GM18511 (cell line): ENCODE results near the gene TMEFF2.

ENCODE experiments used
- ATAC-seq: cut with Tn5 transposase; IDR thresholded peaks from one replicate; pipeline ENCODE4 v1.9.1; 2021; ENCODE audit warnings: mild to moderate bottlenecking, moderate library complexity; ENCODE audit not compliant: unreplicated experiment

Gene TMEFF2

GRCh38 chr2:192069417-192069816 lies 125.3 kb downstream of the TMEFF2 start:
- no peak for ATAC-seq

- ATAC-seq = no peak
Observed at GRCh38 chr2:192068966-192069365, 125.8 kb downstream of the TMEFF2 start.

DNA sequence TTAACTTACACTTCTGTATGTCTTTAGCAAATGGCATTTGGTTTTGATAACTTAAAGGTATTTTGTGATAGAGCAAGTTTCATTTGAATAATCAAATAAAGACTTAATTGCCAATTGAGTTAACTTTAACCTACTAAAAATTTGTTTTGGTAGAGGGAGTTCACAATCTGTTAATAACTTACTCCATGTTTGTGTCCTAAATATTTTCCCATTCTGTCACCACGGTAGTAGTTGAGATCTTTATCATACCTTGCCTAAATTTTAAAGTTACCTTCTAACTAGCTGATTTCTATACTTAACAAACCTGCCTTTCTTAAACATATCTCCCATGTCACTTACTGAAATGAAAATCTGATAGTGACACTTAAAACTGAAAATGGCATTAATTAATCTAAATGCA lies 127.1 kb downstream of the TMEFF2 start:
- ATAC-seq = no peak

GRCh38 chr2:192064459-192064858 lies 130.3 kb downstream of the TMEFF2 start:
- ATAC-seq = no peak

GRCh38 chr2:192060161-192060560 lies 134.6 kb downstream of the TMEFF2 start:
- no peak for ATAC-seq

- ATAC-seq = no peak
Observed at GRCh38 chr2:192059266-192059665, 135.5 kb downstream of the TMEFF2 start.

- ATAC-seq = no peak
Observed at GRCh38 chr2:192053921-192054320, 140.8 kb downstream of the TMEFF2 start.

- no peak for ATAC-seq
Observed at GRCh38 chr2:192051533-192051932, 143.2 kb downstream of the TMEFF2 start.

- no peak for ATAC-seq
Observed at GRCh38 chr2:192049362-192049761, 145.4 kb downstream of the TMEFF2 start.

DNA sequence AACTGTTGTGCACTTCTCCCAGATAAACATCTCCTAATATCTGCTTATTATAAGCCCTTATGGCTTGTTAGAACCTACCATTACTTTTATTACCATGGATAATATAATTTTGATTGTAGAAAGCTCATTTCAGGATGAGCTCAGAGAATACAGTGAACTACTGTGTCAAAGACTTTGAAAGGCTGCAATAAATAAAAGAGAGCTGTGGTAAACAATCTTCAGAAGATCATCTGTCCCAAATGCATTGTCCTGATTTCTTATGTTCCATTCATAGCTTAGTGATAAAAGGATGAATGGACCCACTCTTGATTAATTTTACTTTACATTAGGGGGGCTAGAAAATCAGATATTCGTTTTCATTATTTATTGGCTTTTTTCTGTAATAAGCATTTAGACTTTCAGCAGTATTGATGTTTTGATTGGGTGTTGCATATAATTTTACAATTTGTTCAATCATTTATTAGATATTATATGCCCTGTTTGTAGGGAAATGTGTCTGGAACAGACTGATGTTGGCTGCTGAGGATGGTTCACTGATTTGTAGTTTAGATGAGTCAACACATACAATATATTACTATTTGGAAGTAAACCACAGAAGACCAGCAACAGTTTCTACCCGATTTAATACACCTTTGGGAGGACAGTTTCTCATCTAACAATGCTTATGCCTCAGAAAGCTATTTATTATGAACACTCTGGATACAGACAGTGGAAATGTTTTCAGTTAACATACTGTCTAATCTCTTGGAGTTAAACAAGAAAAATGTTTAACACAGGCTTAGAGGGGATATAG lies 147.2 kb downstream of the TMEFF2 start:
- ATAC-seq = no peak

DNA sequence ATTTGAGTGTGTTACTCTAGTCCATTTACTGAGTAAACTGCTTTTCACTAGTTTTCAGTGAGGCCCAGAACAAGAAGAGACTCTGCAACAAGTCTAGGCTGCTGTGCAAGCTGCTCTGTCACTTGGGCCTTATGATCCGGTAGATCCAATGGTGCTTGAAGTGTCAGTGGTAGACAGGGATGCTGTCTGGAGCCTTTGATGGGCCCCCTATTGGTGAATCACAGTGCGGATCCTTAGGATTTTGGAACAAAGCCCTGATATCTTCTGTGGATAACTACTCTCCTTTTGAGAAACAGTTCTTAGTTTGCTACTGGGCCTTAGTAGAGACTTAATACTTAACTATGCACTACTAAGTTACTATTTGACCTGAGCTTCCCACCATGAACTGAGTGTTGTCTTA lies 150.2 kb downstream of the TMEFF2 start:
- no peak for ATAC-seq

- no peak for ATAC-seq
Observed at GRCh38 chr2:192043216-192043870, 151.4 kb downstream of the TMEFF2 start.

GRCh38 chr2:192042126-192042525 lies 152.6 kb downstream of the TMEFF2 start:
- no peak for ATAC-seq

GRCh38 chr2:192038110-192038509 lies 156.6 kb downstream of the TMEFF2 start:
- no peak for ATAC-seq

DNA sequence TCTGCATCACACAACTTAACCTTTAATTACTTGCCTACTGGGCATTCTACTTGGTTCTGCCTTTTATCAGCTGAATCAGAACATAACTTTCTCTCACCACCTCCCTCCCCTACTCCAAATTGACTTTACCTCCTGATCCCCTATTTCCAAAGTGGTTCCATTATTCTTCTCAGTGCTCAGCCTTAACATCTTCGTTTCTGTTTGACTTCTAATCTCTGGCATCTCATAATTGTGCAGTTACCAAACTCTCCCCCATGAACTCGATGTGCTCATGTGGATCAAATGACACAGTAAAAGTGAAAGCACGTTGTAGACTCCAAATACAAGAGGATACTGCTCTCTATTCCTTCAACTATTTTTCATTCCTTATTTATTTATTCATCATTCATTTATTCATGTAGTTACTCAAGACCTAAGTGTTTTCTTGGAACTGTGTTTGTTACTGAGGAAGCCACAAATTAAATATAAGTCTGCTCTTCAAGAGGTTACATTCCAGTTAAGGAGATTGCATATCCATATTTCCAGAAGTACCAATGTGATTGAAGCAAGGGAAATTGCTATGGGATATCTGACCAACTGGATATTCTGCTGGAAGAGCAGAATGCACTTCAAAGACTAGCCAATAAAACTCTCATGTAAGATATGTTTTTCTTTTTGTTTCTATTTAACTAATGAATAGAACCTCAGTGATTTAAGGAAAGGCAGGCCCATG lies 158.8 kb downstream of the TMEFF2 start:
- ATAC-seq = no peak

DNA sequence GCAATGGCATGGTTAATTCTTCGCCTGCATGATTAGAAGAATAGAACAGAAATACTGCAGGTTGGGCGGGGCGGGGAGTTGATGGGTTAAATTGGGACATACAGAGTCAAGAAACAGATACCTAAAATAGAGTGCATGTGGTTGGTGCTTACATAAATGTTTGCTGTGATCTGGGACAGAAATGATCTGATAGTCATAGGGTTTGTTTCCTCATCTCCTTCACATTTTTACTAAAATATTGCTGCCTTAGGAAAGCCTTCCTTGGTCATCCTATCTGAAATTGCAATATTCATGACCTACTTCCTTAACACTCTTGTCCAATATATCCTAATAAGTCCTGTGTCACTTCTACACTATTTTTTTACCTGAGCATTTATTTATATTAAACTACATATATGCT lies 163.9 kb downstream of the TMEFF2 start:
- ATAC-seq = no peak

- ATAC-seq = peak; percentile 63
Observed at GRCh38 chr2:192030289-192030688, 164.4 kb downstream of the TMEFF2 start.

DNA sequence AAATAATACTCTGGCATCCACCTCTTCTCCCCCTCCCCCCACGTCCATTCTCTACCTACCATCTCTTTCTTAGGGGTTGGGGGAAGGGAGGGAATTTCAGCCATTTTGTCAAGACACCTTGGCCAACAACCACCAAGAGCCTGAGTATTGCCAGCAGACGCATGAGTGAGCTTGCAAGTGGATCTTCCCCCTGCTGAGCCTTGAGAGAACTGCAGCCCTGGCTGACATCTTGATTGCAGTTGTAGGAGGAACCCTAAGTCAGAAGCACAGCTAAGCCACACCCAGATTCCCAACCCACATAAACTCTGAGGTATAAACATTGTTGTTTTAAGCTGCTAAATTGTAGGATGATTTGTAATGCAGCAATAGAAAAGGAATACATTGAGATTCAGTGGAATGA lies 165.6 kb downstream of the TMEFF2 start:
- ATAC-seq = peak; percentile 72

DNA sequence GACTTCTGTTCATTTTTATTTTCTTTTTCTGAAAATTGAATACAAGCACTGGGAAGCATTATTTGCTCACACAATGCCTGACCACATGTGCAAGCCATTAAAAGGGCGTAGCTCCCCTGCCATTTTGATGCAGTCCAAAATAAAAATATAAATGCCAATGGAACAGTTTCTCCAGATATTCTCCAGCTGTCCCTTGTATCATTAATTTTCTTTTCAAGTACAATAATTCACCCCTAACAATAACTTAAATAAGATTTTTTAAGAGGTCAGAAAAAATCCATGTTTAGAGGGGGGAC lies 168.0 kb downstream of the TMEFF2 start:
- ATAC-seq = no peak

- no peak for ATAC-seq
Observed at GRCh38 chr2:192026059-192026824, 168.5 kb downstream of the TMEFF2 start.

DNA sequence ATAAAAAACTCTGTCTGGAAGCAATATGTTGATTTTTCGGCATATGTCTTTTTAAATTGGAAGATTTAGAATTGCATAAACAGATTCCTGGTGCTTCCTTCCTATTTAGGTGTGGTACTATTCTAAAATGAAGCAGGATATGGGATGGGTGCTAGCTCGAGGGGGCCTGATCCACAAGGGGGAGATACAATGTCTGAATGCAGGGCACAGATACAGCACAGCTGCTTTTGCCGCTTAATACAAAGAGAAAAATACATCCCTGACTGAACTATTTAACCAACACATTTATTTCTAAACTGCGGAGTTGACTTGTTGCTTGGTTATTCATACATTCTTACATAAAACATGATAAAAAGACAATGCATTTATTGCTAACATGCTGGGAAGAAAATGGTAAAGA lies 169.1 kb downstream of the TMEFF2 start:
- no peak for ATAC-seq
